GM18498 (cell line): ENCODE results near the gene DSC2.
"Not testable (repeated sequence)": the region's sequence is repeated elsewhere in the genome, so short reads cannot be mapped to it uniquely, and the experiment has no call there.

ENCODE experiments used
- ATAC-seq: cut with Tn5 transposase; IDR thresholded peaks from one replicate; pipeline ENCODE4 v1.9.1; 2021; ENCODE audit warnings: mild to moderate bottlenecking, moderate library complexity; ENCODE audit not compliant: unreplicated experiment

DSC2 gene

GRCh38 chr18:31102025-31102684, at the start of gene DSC2:
Gene DSC2, minus strand, starts transcription at chr18:31102421. Its CDS starts 450 bp downstream, at chr18:31101971.
- no peak for ATAC-seq

GRCh38 chr18:31149351-31149750, 47.1 kb upstream of the DSC2 start:
- no peak for ATAC-seq

- ATAC-seq: no peak
Observed at GRCh38 chr18:31148600-31148999, 46.4 kb upstream of the DSC2 start.

GRCh38 chr18:31146809-31147208, 44.6 kb upstream of the DSC2 start:
- ATAC-seq: no peak

GRCh38 chr18:31143025-31143424, 40.8 kb upstream of the DSC2 start:
- ATAC-seq: no peak

GRCh38 chr18:31138709-31139108, 36.5 kb upstream of the DSC2 start:
- no peak for ATAC-seq

- no peak for ATAC-seq
Observed at GRCh38 chr18:31134988-31135529, 32.8 kb upstream of the DSC2 start.

GRCh38 chr18:31129398-31130115, 27.3 kb upstream of the DSC2 start:
- no peak for ATAC-seq

GRCh38 chr18:31125878-31126277, 23.7 kb upstream of the DSC2 start:
- ATAC-seq: no peak

- ATAC-seq: not testable (repeated sequence)
Observed at GRCh38 chr18:31123125-31123524, 20.9 kb upstream of the DSC2 start.

- no peak for ATAC-seq
Observed at GRCh38 chr18:31120594-31120993, 18.4 kb upstream of the DSC2 start.

GRCh38 chr18:31116853-31117595, 14.8 kb upstream of the DSC2 start:
- no peak for ATAC-seq

GRCh38 chr18:31112804-31113203, 10.6 kb upstream of the DSC2 start:
- no peak for ATAC-seq

- ATAC-seq: no peak
Observed at GRCh38 chr18:31105733-31106132, 3.5 kb upstream of the DSC2 start.

GRCh38 chr18:31104444-31104843, 2.2 kb upstream of the DSC2 start:
- ATAC-seq: no peak

- no peak for ATAC-seq
Observed at GRCh38 chr18:31103423-31103822, 1.2 kb upstream of the DSC2 start.

- ATAC-seq: no peak
Observed at GRCh38 chr18:31102941-31103340, 720 bp upstream of the DSC2 start.

- no peak for ATAC-seq
Observed at GRCh38 chr18:31101183-31102024, 817 bp downstream of the DSC2 start.

GRCh38 chr18:31100436-31101182, 1.6 kb downstream of the DSC2 start:
- no peak for ATAC-seq
